CD4-positive, alpha-beta T cell treated with Interleukin-10 for 1 hour (primary cell): Measurements from ENCODE around the gene DUSP3.
"Not testable (repeated sequence)": the region's sequence is repeated elsewhere in the genome, so short reads cannot be mapped to it uniquely, and the experiment has no call there.

ENCODE experiments used
- DNase-seq: peaks from one replicate; pipeline ENCODE4 v3.0.0-alpha.2; 2020

The DUSP3 gene

DNA sequence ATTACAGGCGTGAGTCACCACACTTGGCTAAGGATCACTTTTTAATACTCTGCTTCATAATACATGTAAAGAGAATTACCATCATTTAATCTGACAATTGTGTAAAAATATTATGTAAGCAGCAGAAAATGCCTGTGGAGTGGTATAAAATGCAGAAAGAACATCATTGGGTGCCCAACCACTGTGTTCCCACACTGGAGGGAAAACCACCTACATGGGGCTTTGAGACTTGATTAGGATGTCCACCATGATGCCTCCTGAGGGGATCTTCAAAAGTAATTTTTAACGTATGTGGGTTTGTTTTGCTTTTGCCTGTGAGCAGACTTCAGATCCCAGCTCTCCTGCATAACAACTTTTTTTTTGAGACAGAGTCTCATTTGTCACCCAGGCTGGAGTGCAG lies 20.3 kb upstream of the DUSP3 start:
- no peak for DNase-seq

GRCh38 chr17:43798024-43798423 lies 19.2 kb upstream of the DUSP3 start:
- not testable (repeated sequence) for DNase-seq

DNA sequence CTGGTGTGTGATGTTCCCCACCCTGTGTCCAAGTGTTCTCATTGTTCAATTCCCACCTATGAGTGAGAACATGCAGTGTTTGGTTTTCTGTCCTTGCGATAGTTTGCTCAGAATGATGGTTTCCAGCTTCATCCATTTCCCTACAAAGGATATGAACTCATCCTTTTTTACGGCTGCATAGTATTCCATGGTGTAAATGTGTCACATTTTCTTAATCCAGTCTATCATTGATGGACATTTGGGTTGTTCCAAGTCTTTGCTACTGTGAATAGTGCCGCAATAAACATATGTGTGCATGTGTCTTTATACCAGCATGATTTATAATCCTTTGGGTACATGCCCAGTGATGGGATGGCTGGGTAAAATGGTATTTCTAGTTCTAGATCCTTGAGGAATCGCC lies 13.9 kb upstream of the DUSP3 start:
- not testable (repeated sequence) for DNase-seq

- peak; percentile 21 for DNase-seq
Observed at GRCh38 chr17:43791589-43791988, 12.8 kb upstream of the DUSP3 start.

DNA sequence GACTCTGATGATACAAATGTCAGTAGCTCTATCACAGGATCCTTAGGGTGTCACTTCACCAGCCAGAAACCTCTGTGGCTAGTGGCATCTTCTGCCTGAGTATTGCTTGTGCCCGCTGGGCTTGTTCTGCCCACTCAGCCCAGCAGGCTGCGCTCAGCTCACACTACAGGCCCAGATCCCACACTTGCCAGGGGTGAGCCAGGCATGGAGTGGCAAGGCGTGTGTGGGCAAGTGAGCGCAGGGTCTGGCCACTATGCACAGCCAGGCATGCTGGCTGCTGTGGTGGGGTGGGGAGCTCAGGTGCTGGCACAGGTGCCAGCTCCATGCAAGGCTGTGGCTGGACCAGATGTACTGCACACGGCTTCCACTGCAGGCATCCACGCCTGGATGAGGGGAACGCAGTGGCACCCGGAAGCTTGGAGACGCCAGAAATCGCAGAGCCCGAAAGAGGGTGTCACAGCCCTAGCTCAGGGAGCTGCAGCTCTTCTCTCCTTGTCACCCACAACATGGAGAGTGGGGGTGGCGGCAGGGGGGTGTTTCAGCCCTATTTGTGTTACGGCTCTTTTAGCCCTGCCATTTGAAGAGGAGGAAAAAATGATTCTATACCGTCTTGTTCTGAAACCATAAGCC lies 11.6 kb upstream of the DUSP3 start:
- no peak for DNase-seq

DNA sequence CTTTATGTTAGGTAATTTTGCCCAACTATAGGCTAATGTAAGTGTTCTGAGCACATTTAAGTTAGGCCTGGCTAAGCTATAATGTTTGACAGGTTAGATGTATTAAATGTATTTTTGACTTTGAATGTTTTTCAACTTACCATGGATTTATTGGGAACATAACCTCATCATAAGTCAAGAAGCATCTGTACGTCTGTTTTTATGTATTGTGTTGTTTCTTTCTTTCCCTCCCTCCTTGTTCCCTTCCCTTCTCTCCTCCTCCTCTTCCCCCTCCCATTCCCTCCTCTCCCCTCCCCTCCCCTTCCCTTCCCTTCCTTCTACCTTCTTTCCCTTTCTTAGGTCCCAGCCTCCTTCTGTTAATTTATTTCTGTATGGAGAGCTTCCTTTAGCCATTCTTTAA lies 10.7 kb upstream of the DUSP3 start:
- no peak for DNase-seq

DNA sequence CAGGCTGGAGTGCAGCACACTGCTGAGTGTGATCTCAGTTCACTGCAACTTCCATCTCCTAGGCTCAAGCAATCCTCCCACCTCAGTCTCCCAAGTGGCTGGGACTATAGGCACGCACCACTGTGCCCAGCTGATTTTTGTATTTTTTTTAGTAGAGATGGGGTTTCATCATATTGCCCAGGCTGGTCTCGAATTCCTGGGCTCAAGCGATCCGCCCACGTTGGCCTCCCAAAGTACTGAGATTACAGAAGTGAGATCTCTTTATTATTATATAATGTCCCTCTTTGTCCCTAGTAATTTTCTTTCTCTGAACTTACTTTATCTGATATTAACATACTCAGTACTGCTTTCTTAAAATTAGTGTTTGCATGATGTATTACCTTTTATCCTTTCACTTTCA lies 9.8 kb upstream of the DUSP3 start:
- no peak for DNase-seq

DNA sequence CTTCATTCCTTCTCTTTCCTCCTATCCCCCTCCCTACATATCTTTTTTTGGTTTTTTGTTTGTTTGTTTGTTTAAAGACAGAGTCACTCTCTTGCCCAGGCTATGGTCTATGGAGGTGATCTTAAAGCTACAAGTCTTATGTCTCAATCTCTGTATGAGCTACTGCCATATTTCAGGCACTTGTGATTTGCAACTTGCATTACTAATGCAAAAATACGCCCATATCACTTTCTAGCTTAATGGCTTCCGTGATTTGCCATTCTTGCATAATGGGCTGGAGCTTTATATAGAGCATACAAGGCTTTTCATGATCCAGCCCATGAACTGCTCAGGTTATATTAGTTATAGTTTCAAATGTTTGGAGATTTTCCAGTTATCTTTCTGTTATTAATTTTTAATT lies 9.0 kb upstream of the DUSP3 start:
- DNase-seq = no peak

GRCh38 chr17:43784628-43785101 lies 5.9 kb upstream of the DUSP3 start:
- DNase-seq = no peak

DNA sequence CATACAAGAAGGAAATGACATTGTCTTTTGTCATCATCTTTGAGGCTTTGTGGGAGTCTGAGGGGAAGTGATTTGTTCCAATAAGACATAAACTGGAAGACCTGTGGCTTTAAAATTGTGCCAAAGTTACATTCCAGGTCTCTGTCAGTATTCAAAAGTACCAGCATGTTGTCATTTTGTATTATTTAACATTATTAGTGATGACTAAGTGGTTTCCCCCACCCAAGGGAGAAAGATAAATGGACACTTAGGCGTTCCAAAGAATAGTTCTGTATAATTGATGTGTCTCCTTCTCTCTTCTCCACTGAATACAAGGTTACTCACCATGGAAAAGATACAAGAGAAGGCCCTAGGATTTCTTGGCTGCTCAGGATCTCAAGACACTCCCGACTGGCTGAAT lies 5.3 kb upstream of the DUSP3 start:
- DNase-seq = no peak

DNA sequence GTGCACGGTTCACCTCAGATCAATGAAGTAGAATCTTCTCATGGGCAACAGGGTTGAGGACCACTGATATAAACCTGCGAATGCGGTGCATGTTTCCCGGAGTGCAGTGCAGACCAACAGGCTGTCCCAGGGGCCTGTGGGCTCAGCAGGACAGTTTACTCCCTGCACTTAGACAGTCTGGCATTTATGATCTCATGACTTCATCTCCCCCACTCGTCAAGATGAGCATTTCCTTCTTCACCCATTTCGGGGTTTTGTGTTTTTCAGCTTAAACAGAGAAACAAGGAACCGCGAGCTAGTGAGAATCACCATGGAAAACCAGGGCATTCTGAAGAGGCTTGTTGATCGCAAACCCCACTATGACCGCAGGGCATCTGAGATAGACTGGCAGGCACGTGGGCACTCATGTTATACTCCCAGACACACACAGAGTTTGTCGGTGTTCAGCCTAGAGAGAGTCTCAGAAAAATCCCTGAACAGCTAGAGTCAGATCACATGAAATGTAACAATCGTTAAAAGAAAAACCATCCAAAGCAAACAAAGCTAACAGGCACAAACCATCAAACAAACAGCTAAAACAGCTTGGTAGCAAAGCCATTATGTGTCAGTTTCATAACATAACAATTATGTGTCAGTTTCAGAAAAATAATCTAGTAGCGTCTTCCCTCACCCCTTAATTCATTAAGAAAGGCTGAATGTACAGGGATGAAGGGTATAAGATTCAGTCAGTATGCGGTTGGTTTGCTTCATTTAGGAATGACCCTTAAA lies 4.3 kb upstream of the DUSP3 start:
- DNase-seq = no peak

GRCh38 chr17:43780135-43780534 lies 1.4 kb upstream of the DUSP3 start, which contains the start of gene CFAP97D1:
CFAP97D1 (plus strand) TSS chr17:43780435; CDS start chr17:43780463, 28 bp downstream.
- DNase-seq = no peak

DNA sequence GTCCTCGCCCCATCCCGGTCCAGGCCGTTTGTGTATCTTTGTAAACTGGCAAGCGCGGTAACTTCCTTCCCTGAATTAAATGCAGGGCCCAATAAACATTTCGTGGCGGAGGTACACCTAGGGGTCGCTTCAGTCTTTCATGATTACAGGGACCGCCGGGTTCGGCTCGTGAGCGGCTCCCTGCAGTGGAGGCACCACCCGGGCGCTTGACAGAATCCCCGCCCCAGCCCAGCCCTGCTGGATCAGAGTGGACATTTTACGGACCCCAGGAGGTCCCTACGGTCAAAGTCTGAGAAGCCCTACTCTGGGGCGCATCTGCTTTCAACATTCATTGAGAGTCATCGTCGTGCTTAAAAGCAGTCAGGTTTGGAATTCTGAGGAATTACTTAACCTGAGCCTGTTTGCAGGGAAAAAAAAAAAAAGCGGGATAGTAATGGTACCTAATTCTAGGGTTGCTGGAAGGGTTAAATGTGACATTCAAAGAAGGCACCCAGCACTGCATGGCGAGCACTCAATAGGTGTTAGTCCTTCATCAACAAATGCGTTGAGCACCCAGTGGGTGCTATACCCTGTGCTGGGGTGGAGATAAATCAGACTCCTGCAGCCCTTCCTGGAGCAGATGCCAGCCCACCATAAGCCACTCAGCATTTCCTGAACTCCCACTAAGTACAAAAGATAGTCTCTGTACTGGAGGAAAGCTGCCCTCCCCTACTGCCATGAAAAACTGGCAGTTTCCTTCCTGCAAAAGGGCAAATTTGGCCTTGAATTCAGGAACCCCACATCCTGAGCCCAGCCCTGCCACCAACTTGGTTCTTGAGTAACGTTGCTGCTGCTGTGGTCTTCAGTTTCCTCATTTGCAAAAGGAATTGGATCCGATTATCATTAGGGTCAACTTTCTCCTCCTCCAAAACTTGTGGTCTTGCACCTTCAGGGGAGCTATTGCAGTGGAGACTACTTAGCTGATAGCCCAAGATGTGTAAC lies 658 bp upstream of the DUSP3 start:
- no peak for DNase-seq

GRCh38 chr17:43774304-43775250 lies 4.2 kb downstream of the DUSP3 start:
- DNase-seq = no peak

DNA sequence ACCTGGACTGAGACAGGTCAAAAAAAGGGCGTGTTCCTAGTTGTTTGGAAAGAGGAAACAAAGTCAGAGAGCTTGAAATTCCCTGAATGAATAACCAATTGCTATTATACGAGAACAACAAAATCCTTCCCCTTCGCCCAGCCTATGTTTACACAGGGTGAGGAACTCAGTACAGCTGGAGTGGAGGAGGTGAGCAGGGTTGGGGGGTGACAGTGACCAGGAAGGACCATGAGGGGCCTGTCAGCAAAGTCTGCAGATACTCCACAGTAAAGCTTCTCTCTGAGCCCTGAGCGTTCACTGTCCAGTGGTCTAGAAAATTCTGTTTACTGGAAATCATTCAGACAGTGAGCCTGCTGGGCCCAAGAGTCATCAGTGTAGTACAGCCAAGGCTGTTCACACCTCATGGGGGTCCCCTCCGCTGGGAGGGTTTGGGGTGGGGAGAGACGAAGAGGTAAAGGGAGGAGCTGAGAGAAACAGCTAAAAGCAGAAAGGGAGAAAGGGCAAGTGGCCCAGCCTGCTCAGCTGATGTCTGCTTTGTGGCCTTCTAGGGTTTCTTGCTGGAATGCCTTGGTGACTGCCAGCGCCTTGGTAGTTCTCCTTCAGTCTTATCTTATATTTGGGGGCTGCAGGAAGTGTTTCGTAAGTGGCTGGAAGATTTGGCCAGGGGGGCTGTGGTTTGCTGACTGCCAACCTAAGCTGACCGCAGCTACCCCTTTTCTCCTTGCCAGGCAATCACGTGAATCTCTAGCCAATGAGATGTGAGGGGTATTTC lies 5.7 kb downstream of the DUSP3 start:
- peak; percentile 29 for DNase-seq

- no peak for DNase-seq
Observed at GRCh38 chr17:43771463-43771862, 7.3 kb downstream of the DUSP3 start.

DNA sequence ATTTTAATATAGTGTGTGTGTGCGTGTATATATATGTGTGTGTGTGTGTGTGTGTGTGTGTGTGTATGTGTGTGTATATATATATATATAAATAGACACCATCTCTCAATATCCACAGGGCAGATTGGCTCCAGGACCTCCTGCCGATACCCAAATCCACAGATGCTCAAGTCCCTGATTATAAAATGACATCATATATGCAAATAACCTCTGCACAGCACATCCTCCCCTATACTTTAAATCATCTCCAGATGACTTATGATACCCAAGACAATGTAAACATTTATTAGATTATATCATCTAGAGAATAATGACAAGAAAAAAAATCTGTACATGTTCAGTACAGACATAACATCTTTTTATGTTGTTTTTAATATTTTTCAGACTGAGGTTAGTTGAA lies 7.8 kb downstream of the DUSP3 start:
- DNase-seq = no peak

- no peak for DNase-seq
Observed at GRCh38 chr17:43769859-43770258, 8.9 kb downstream of the DUSP3 start.

DNA sequence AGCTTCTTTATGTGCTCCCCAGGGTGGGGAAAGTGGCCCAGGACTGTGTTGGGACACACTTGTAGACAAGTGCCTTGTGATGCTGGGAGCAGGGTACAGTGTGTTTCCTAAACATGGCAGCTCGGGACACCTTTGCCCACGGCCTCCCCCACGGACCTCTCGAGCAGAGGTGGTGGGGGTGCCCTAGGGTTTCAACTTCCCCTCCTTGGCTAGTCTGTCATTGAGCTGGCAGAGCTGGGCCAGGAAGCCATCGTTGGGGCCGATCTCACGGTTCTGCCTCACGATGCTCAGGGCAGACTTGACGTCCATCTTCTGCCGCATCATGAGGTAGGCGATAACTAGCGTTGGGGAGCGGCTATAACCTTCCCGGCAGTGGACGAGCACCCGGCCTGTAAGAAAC lies 9.4 kb downstream of the DUSP3 start:
- no peak for DNase-seq

GRCh38 chr17:43768943-43769342 lies 9.8 kb downstream of the DUSP3 start:
- no peak for DNase-seq

- peak; percentile 23 for DNase-seq
Observed at GRCh38 chr17:43768382-43768781, 10.4 kb downstream of the DUSP3 start.
